Activated CD8-positive, alpha-beta T cell treated with anti-CD3 and anti-CD28 coated beads for 36 hours (primary cell): ENCODE results near the gene WDR1. TPM values are rescaled to one million over a fixed set of nuclear protein-coding genes. Genes with fewer than 3 reads are reported as not detected.

Experiments used
- ATAC-seq: fragments of 200-7000 bp; cut with Tn5 transposase; one replicate; pipeline ENCODE4 v1.10.0; 2021; ENCODE audit warnings: mild to moderate bottlenecking, moderate library complexity
- CTCF ChIA-PET: fragments of 350-600 bp; sonication (Branson Sonifier 250); formaldehyde crosslinking; loops from one replicate; lab custom pipeline; 2021; ENCODE audit warnings: antibody characterized with exemption; lab: Charles Lee
- POLR2A ChIA-PET: fragments of 350-600 bp; sonication (Branson Sonifier 250); formaldehyde crosslinking; loops from one replicate; lab custom pipeline; 2021; ENCODE audit warnings: antibody characterized with exemption; lab: Charles Lee
- DNase-seq: peaks from one replicate; pipeline ENCODE4 v3.0.0-alpha.2; 2020
- H3K27ac Mint-ChIP-seq: one replicate; pipeline ENCODE4 v1.8.0; 2021; ENCODE audit warnings: mild to moderate bottlenecking, mixed read lengths
- H3K27me3 Mint-ChIP-seq: one replicate; pipeline ENCODE4 v1.8.0; 2021; ENCODE audit warnings: mixed read lengths
- H3K36me3 Mint-ChIP-seq: one replicate; pipeline ENCODE4 v1.8.0; 2021; ENCODE audit warnings: low read depth, mixed read lengths
- H3K4me1 Mint-ChIP-seq: one replicate; pipeline ENCODE4 v1.8.0; 2021; ENCODE audit warnings: low read depth, mixed read lengths
- H3K4me3 Mint-ChIP-seq: one replicate; pipeline ENCODE4 v1.8.0; 2021; ENCODE audit warnings: mild to moderate bottlenecking, moderate library complexity, mixed read lengths
- H3K9me3 Mint-ChIP-seq: one replicate; pipeline ENCODE4 v1.8.0; 2021; ENCODE audit warnings: mixed read lengths
- intact Hi-C: fragments of 100-400 bp; cut with micrococcal nuclease; formaldehyde crosslinking; loops from one replicate; pipeline ENCODE4 v1.10.0; 2022
- total RNA-seq, 2 experiments: library from RNA; stranded (reverse); gene quantifications; one replicate each; pipeline ENCODE4 v1.2.3, GENCODE V29; 2021
- TF ChIP-seq, protein P1 (sequence below): fragments of 200-600 bp; IDR thresholded peaks from one replicate; pipeline ENCODE4 v1.8.0; 2022; ENCODE audit warnings: antibody characterized with exemption, mild to moderate bottlenecking

Gene WDR1
- total RNA-seq, 2 experiments from 2014 or later = 390 to 393 TPM

GRCh38 chr4:10085828-10086505 is 30.6 kb downstream of the WDR1 start:
- intact Hi-C loops = no loop called here
- DNase-seq = no peak
- Mint-ChIP-seq H3K27me3 (no peaks in the 10 kb centered on the region), H3K4me1 (peaks cover 10% of the 10 kb centered on the region), H3K36me3 (peaks cover 66% of the 10 kb centered on the region), H3K27ac (no peak overlapping the region), H3K4me3 (no peak overlapping the region), H3K9me3 (no peaks in the 10 kb centered on the region)
- ChIA-PET CTCF (interaction anchor here (1.0 kb wide), 1 partner anchor 10 kb away, joined by 3 read pairs; no protein-coding TSS in a partner anchor), POLR2A (interaction anchor here (2.1 to 18.7 kb wide), 2 partner anchors 24 to 45 kb away, joined by 5 to 403 read pairs; partner anchors contain the start of gene WDR1)
- no peak for ATAC-seq
- TF ChIP-seq, protein P1, sequence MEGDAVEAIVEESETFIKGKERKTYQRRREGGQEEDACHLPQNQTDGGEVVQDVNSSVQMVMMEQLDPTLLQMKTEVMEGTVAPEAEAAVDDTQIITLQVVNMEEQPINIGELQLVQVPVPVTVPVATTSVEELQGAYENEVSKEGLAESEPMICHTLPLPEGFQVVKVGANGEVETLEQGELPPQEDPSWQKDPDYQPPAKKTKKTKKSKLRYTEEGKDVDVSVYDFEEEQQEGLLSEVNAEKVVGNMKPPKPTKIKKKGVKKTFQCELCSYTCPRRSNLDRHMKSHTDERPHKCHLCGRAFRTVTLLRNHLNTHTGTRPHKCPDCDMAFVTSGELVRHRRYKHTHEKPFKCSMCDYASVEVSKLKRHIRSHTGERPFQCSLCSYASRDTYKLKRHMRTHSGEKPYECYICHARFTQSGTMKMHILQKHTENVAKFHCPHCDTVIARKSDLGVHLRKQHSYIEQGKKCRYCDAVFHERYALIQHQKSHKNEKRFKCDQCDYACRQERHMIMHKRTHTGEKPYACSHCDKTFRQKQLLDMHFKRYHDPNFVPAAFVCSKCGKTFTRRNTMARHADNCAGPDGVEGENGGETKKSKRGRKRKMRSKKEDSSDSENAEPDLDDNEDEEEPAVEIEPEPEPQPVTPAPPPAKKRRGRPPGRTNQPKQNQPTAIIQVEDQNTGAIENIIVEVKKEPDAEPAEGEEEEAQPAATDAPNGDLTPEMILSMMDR = no peak

DNA sequence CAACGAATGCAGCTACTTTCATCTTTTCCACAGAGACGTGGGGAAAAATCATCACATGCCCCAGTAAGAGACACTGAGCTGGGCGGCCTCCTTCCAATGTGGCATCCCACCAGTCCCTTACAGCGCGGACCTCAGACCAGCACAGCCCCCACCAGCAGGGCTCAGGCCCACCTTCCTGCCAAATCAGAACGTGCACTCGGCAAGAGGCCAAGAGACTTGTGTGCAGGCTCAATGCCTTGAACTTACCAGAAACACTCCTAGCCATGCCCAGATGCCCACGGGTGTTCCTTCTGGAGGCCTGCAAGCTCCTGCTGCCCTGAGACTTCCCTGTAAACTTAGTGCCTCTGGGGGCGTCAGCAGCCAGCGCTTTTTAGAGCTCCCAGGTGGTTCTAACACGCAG is 31.2 kb downstream of the WDR1 start:
- Mint-ChIP-seq H3K4me3 (no peak overlapping the region), H3K27me3 (no peaks in the 10 kb centered on the region), H3K9me3 (no peaks in the 10 kb centered on the region), H3K27ac (no peak overlapping the region), H3K36me3 (peaks cover 66% of the 10 kb centered on the region), H3K4me1 (peaks cover 7% of the 10 kb centered on the region)
- intact Hi-C loops = no loop called here
- TF ChIP-seq, protein P1 = no peak
- DNase-seq (no peak), ATAC-seq (no peak)
- POLR2A ChIA-PET = interaction anchor here (0.7 to 18.7 kb wide), 3 partner anchors 25 to 49 kb away, joined by 3 to 403 read pairs (median 5); partner anchors contain the start of gene WDR1
- CTCF ChIA-PET = interaction anchor here (1.0 kb wide), 1 partner anchor 11 kb away, joined by 3 read pairs; no protein-coding TSS in a partner anchor

DNA sequence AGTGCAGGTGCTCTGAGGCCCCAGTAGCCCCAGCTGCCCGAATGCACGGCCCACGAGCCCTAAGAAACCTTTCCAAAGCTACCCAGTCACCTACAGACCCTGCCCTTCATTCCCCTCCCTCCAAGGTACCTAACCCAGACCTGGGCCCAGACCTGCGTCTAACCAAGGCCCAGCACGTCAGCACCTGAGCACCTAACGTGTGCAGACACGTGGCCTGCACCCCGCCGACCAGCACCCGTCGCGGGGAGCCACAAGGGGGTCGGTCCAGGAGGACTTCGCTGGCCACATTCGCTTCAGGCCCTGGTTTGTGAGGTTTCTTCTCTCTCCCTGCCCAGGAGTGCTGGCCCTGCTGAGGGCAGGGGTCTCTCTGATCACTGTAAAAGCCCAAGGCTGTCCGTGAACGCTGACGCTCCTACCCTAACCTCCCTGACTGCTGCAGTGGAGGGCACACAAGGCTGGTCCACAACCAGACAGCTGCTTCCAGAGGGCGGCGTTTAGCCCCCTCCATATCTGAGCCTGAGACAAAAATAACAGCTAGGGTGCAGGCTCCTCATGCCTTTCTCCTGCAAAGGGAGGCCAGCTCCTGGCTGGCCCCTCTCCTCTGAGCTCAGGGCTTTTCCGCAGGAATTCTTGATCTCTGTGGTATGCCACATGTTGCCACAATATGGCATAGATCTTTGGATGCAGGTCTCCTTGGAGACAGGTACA is 31.8 kb downstream of the WDR1 start:
- no peaks in the 10 kb centered on the region for H3K9me3 Mint-ChIP-seq
- ChIA-PET CTCF (interaction anchor here (1.0 kb wide), 1 partner anchor 11 kb away, joined by 3 read pairs; no protein-coding TSS in a partner anchor), POLR2A (interaction anchor here (0.6 to 18.7 kb wide), 5 partner anchors 14 to 49 kb away, joined by 3 to 403 read pairs (median 3); partner anchors contain the start of gene WDR1)
- ATAC-seq (no peak), DNase-seq (peak; percentile 1)
- no peak overlapping the region for H3K4me3 Mint-ChIP-seq
- intact Hi-C loops = no loop called here
- peaks cover 3% of the 10 kb centered on the region for H3K4me1 Mint-ChIP-seq
- H3K27me3 Mint-ChIP-seq = no peaks in the 10 kb centered on the region
- H3K27ac Mint-ChIP-seq = no peak overlapping the region
- TF ChIP-seq, protein P1 = no peak
- H3K36me3 Mint-ChIP-seq = peaks cover 60% of the 10 kb centered on the region

- TF ChIP-seq, protein P1 = no peak
- ATAC-seq (no peak), DNase-seq (peak; percentile 0)
- Mint-ChIP-seq H3K36me3 (peaks cover 60% of the 10 kb centered on the region), H3K9me3 (no peaks in the 10 kb centered on the region), H3K4me1 (no peaks in the 10 kb centered on the region), H3K4me3 (no peak overlapping the region), H3K27me3 (no peaks in the 10 kb centered on the region), H3K27ac (no peak overlapping the region)
- POLR2A ChIA-PET = interaction anchor here (0.6 to 18.7 kb wide), 5 partner anchors 11 to 46 kb away, joined by 3 to 403 read pairs (median 4); partner anchors contain the start of gene WDR1
- CTCF ChIA-PET = no interaction called here
- intact Hi-C loops = no loop called here
Measured at GRCh38 chr4:10083861-10084641, 32.5 kb downstream of the WDR1 start.
